T1000 (cell line): ENCODE results near the gene PLGLB2.
"Not testable (repeated sequence)": the region's sequence is repeated elsewhere in the genome, so short reads cannot be mapped to it uniquely, and the experiment has no call there.

ENCODE experiments used
- DNase-seq: peaks from one replicate; lab custom pipeline; 2025; ENCODE audit warnings: mixed read lengths; lab: John Stamatoyannopoulos, UW

PLGLB2 gene

DNA sequence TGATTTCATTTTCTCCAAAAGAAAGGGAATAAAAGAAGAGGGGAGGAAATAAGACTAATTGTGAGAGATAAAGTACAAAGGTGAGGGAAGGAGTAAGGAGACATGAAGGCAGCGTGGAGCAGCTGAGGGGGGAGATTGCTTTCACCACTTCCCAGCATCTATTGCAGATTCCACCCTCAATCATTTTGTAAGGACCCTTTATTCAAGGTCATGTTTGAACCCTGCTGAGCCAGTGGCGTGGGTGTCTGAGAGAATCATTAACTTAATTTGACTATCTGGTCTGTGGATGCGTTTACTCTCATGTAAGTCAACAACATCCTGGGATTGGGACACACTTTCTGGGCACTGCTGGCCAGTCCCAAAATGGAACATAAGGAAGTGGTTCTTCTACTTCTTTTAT lies at the start of gene PLGLB2:
PLGLB2 (plus strand) TSS at position 297 of the 400 bp plus-strand sequence; CDS start at position 364, 67 bp downstream.
- DNase-seq: not testable (repeated sequence)

DNA sequence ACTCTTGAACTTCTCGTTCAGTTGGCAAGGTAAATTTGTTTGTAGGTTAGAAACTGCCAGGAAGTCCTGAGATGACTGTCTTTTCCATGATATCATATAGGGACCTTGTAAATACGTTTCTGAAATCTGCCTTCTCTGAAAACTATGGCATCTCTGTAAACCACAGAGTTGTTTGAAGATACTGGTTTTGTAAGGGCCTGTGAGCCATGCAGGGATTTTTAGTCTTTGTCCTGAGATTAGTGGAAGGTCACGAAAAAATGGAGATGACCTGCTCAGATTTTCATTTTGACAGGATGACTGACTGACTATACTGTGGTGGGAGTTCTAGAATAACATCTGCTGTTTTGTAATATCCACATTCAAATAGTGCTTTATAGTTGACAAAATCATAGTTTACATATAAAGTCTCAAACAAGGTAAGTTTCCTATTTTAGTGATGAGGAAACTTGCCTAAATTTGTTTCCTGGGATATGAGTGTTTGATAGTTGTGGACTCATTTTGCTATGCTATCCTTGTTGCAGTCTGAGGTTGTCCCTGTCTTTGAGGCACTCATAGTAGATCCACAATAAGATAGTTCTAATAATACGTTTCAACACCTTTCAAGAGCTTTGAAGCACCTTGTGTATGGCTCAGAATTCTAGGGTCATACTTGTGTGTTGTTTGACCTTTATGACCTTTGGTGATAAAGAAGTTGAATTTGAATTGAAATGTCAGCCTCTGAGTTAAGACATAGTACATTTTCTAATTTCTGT lies 43.1 kb upstream of the PLGLB2 start:
- DNase-seq: not testable (repeated sequence)

GRCh38 chr2:87708368-87708767 lies 39.5 kb upstream of the PLGLB2 start:
- not testable (repeated sequence) for DNase-seq

DNA sequence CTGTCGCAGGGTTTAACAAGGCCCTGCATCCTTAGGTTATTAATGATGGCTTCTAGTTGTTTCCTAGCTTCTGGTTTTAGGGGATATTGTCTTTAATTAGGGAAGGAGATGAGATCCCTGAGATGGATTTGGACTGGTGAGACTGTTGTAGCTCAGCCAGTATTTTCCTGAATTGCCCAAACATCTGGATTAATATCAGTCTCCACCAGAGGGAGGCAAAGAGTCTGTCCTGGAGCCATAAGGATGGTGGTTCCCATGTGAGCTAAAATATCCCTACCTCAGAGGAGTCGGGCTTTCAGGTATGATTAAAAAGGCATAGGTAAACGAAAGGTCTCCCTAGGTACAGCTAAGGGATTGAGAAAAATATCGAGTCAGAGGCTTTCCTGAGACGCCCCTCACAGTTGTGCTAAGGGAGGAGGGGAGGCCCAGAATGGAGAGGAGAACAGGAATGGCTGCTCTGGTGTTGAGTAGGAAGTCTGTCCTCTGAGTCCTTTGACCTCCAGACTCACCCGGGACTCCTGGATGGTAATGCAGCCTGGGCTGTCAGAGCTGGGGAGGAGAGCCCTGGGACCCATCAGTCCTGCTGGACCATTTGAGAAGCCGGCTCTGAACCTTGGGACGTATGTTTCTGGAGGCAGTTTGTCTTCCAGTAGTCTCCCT lies 19.8 kb upstream of the PLGLB2 start:
- not testable (repeated sequence) for DNase-seq

GRCh38 chr2:87740928-87741327 lies 7.0 kb upstream of the PLGLB2 start:
- DNase-seq: not testable (repeated sequence)

DNA sequence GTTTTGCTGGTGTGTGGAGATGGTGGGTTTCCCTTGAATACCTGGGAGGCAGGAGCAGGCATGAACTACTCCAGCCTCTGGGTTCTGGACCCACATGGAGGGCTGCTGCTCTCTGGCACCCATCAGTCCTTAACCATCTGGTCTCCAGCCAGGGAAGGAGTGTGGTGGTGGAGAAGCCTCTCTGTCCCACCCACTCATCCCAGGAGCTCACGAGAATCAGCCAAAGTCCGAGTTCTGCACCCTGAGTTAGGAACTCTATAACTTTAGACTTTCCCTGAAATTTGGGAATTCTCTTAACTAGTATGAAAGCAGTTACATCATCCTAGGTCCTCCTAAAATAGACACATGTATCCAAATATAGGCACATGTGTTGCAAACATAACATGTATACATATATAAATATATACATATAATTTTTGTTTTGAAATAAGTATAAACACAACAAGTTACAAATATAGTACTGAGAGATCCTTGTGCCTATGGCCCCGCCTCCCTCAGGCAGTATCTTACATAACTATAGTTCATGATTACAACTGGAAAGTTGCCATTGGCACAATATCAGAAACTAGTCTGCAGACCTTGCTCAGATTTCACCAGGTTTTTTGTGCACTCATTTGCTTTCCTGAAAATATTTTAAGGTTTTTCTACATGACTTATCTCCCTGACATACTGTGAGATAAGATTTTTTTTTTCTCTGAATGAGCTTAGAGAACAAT lies 5.3 kb upstream of the PLGLB2 start:
- not testable (repeated sequence) for DNase-seq

- not testable (repeated sequence) for DNase-seq
Measured at GRCh38 chr2:87743638-87744037, 4.2 kb upstream of the PLGLB2 start.

DNA sequence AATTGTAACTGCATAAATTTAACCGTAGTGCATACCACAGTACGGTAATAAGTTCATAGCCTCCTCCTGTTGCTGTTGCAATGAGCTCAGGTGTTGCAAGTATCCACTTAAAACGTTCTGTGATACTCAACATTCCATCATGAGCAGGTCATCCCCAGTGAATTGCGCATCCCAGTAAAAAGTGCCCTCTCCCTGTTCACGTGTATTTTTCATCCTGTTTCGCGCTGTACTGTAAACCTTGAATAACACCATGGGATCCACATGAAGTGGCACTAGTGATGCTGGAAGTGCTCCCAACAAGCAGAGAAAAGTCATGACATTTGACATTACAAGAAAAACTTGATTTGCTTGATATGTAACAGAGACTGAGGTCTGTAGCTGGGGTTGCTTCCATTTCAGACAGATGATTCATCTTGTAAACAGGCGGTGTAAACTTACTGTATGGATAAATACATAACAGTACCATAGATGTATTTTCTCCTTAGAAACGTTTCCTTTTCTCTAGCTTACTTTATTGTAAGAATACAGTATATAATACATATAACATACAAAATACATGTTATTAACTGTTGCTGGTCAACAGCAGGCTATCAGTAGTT lies 2.4 kb upstream of the PLGLB2 start:
- DNase-seq: not testable (repeated sequence)

- not testable (repeated sequence) for DNase-seq
Measured at GRCh38 chr2:87748524-87748923, 637 bp downstream of the PLGLB2 start.

- DNase-seq: not testable (repeated sequence)
Measured at GRCh38 chr2:87750560-87750959, 2.7 kb downstream of the PLGLB2 start.

GRCh38 chr2:87754759-87755158 lies 6.9 kb downstream of the PLGLB2 start:
- DNase-seq: not testable (repeated sequence)
